ENCODE measurements around the gene MED13L.

DNA sequence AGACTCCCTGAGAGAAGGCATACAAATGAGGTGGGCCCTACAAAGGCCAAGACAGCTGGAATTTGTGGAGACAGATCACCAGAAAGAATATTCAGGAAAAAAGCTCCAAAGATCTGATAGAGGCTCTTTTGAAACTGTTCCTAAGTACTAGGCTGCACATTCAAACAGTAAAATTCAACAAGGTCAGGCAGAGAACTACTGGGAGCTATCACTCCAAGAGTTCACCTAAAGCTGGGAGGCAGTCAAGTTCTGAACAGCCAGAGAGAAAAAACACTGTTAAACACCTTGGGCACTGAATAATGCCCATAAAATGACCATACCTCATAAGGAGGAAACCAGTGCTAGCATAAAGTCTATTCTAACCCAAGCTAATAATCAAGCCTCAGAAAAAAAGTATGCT, 28.6 kb downstream of the MED13L start:
- no peak for TF ChIP-seq TEAD4 (IDR thresholded peaks at IDR 0.05; ENCODE audit: borderline replicate concordance, insufficient read depth)
- TF ChIP-seq, protein P1, sequence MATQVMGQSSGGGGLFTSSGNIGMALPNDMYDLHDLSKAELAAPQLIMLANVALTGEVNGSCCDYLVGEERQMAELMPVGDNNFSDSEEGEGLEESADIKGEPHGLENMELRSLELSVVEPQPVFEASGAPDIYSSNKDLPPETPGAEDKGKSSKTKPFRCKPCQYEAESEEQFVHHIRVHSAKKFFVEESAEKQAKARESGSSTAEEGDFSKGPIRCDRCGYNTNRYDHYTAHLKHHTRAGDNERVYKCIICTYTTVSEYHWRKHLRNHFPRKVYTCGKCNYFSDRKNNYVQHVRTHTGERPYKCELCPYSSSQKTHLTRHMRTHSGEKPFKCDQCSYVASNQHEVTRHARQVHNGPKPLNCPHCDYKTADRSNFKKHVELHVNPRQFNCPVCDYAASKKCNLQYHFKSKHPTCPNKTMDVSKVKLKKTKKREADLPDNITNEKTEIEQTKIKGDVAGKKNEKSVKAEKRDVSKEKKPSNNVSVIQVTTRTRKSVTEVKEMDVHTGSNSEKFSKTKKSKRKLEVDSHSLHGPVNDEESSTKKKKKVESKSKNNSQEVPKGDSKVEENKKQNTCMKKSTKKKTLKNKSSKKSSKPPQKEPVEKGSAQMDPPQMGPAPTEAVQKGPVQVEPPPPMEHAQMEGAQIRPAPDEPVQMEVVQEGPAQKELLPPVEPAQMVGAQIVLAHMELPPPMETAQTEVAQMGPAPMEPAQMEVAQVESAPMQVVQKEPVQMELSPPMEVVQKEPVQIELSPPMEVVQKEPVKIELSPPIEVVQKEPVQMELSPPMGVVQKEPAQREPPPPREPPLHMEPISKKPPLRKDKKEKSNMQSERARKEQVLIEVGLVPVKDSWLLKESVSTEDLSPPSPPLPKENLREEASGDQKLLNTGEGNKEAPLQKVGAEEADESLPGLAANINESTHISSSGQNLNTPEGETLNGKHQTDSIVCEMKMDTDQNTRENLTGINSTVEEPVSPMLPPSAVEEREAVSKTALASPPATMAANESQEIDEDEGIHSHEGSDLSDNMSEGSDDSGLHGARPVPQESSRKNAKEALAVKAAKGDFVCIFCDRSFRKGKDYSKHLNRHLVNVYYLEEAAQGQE (IDR thresholded peaks at IDR 0.05; ENCODE audit: low read depth, low read length): no peak

All from SK-N-SH (cell line).